ENCODE data around the gene OSGEP. TPM values are rescaled to one million over a fixed set of nuclear protein-coding genes. Genes with fewer than 3 reads are reported as not detected.
A peak's percentile ranks its signal among the peaks of the same experiment; 100 is the strongest.

The OSGEP gene
- total RNA-seq, 2 donors from 2014 or later = 44.3 to 50.7 TPM

- no peak overlapping the region for H3K27ac Mint-ChIP-seq
- peaks cover 12% of the 10 kb centered on the region for H3K27me3 Mint-ChIP-seq (ENCODE audit: insufficient read depth)
- Histone ChIP-seq H3K36me3 (ENCODE audit: control insufficient read depth, insufficient read depth, low read length) (peaks cover 4% of the 10 kb centered on the region), H3K9me3 (ENCODE audit: control insufficient read depth, low read length) (no peaks in the 10 kb centered on the region), H3K27me3 (ENCODE audit: control insufficient read depth, insufficient read depth, low read length, poor library complexity, severe bottlenecking) (no peaks in the 10 kb centered on the region), H3K9ac (ENCODE audit: extremely low read depth, low read length, poor library complexity, severe bottlenecking) (no peak overlapping the region), H3K4me3 (ENCODE audit: low read length) (no peak overlapping the region), H3K4me1 (ENCODE audit: control insufficient read depth, insufficient read depth, low read length) (no peaks in the 10 kb centered on the region), H3K27ac (ENCODE audit: low read depth, low read length) (no peak overlapping the region)
- H3K4me1 Mint-ChIP-seq = peaks cover 6% of the 10 kb centered on the region
- no peak overlapping the region for H3K4me3 Mint-ChIP-seq
- H3K9me3 Mint-ChIP-seq = peaks cover 6% of the 10 kb centered on the region
- no peak for DNase-seq
- WGBS, 2 experiments (ENCODE audit: insufficient coverage in 1 of 2, insufficient read length in 1 of 2) = 93 to 97% methylated on average over 5 of the region's 7 CpGs
- TF ChIP-seq CTCF (conservative IDR thresholded peaks at IDR 0.05) = no peak
- peaks cover 6% of the 10 kb centered on the region for H3K36me3 Mint-ChIP-seq (ENCODE audit: low read depth)
Measured at GRCh38 chr14:20438664-20439063, 15.9 kb downstream of the OSGEP start.

- TF ChIP-seq CTCF (conservative IDR thresholded peaks at IDR 0.05) = no peak
- Histone ChIP-seq H3K9ac (ENCODE audit: extremely low read depth, low read length, poor library complexity, severe bottlenecking) (no peak overlapping the region), H3K36me3 (ENCODE audit: control insufficient read depth, insufficient read depth, low read length) (no peaks in the 10 kb centered on the region), H3K4me3 (ENCODE audit: low read length) (no peak overlapping the region), H3K27ac (ENCODE audit: low read depth, low read length) (no peak overlapping the region), H3K9me3 (ENCODE audit: control insufficient read depth, low read length) (no peaks in the 10 kb centered on the region), H3K4me1 (ENCODE audit: control insufficient read depth, insufficient read depth, low read length) (no peaks in the 10 kb centered on the region), H3K27me3 (ENCODE audit: control insufficient read depth, insufficient read depth, low read length, poor library complexity, severe bottlenecking) (no peaks in the 10 kb centered on the region)
- no peaks in the 10 kb centered on the region for H3K36me3 Mint-ChIP-seq (ENCODE audit: low read depth)
- peaks cover 12% of the 10 kb centered on the region for H3K27me3 Mint-ChIP-seq (ENCODE audit: insufficient read depth)
- no peak overlapping the region for H3K27ac Mint-ChIP-seq
- no peaks in the 10 kb centered on the region for H3K9me3 Mint-ChIP-seq
- no peak overlapping the region for H3K4me3 Mint-ChIP-seq
- 86 to 95% methylated on average over 2 to 4 of the region's 4 CpGs for WGBS, 2 experiments (ENCODE audit: insufficient coverage in 1 of 2, insufficient read length in 1 of 2)
- peaks cover 6% of the 10 kb centered on the region for H3K4me1 Mint-ChIP-seq
- no peak for DNase-seq
Measured at GRCh38 chr14:20436363-20436755, 18.3 kb downstream of the OSGEP start.

GRCh38 chr14:20435582-20436362 lies 18.8 kb downstream of the OSGEP start, which contains the start of gene KLHL33:
Gene KLHL33 (minus strand): TSS chr14:20436166. CDS start chr14:20435811, 355 bp downstream.
- Mint-ChIP-seq H3K4me3 (peak within 1 kb of the TSS; percentile 37), H3K27ac (no peak within 1 kb of the TSS), H3K9me3 (no peaks in the 10 kb centered on the region), H3K27me3 (ENCODE audit: insufficient read depth) (peaks cover 12% of the 10 kb centered on the region), H3K36me3 (ENCODE audit: low read depth) (no peaks in the 10 kb centered on the region), H3K4me1 (peaks cover 6% of the 10 kb centered on the region)
- Histone ChIP-seq H3K4me1 (ENCODE audit: control insufficient read depth, insufficient read depth, low read length) (no peaks in the 10 kb centered on the region), H3K9me3 (ENCODE audit: control insufficient read depth, low read length) (no peaks in the 10 kb centered on the region), H3K27ac (ENCODE audit: low read depth, low read length) (no peak within 1 kb of the TSS), H3K4me3 (ENCODE audit: low read length) (no peak within 1 kb of the TSS), H3K36me3 (ENCODE audit: control insufficient read depth, insufficient read depth, low read length) (no peaks in the 10 kb centered on the region), H3K9ac (ENCODE audit: extremely low read depth, low read length, poor library complexity, severe bottlenecking) (no peak within 1 kb of the TSS), H3K27me3 (ENCODE audit: control insufficient read depth, insufficient read depth, low read length, poor library complexity, severe bottlenecking) (no peaks in the 10 kb centered on the region)
- TF ChIP-seq CTCF (conservative IDR thresholded peaks at IDR 0.05) = no peak
- WGBS, 2 experiments (ENCODE audit: insufficient coverage in 1 of 2, insufficient read length in 1 of 2) = 90 to 94% methylated on average over 6 to 17 of the region's 17 CpGs
- DNase-seq = no peak
